ENCODE results near the gene SHH.

SHH gene

DNA sequence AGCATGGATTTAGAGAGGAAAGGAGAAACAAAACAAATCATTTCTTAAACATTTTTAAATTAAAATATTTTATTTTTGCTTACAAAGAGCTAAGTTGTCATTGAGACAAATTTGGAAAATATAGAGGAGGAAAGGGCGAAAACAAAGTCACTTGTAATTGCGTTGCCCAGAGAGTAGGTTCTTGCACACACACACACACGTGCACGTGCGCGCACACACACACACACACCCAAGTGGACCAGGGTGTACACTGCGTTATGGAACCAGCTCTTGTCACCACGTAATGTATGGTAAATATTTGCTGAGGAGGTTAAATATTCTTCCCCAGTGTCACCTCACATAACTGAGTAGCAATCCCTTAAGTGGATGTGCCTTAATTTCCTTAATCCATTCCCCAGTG is 21.6 kb downstream of the SHH start:
- DNase-seq, result no peak

- DNase-seq, result no peak
Measured at GRCh38 chr7:155789001-155789725, 23.1 kb downstream of the SHH start.

DNA sequence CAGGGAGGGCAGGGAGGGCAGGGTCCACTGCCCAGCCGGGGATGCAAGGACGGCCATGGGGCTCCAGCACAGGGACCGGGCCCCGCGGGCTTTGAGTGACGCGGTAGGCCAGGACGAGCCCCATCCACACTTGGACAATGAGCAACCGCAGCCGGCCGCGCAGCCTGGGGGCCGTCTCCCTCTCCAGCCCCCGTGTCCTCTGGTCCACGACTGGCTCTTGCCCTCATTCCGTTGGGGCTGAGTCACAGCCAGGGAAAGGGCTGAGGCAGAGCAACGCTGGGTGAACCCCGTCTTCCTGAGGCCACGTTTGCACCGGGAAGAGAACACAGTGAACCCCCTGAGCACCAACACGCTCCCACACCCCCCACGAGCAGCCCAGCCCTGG is 23.7 kb downstream of the SHH start:
- no peak for DNase-seq

DNA sequence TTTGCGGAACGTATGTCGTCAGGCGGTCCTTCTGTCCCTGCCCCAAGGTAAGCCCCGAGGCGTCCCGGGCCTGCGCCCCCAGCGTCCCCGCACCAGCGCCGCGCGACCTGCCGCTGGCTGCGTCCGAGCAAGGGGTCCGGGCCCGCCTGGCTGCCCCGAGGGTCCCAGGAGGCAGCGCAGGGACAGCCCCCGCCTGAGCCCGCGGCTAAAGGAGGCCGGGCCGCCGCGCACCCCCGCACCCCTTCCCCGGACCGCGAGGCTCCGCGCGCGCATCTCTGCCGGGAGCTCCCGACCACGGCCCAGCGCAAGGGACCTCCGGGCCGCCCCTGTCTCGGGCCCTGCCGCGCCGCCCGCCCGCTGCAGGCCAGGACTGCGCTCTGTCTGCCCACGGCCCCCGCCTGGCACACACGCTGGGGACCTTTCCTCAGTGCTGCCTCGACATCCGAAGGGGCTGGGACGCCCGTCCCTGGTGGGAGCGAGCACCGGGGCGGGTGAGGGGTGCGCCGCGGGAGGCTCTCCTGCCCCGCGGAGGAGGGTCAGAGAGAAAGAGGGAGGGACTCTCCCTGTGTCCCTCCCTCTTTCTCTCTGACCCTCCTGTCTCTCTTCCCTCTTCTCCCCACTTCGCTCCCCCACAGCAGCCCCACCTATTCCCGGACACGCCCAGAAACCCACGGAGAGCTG is 25.0 kb downstream of the SHH start:
- DNase-seq, result no peak

GRCh38 chr7:155786491-155786890 is 25.8 kb downstream of the SHH start:
- DNase-seq, result no peak

- no peak for DNase-seq
Measured at GRCh38 chr7:155785536-155785935, 26.7 kb downstream of the SHH start.

- no peak for DNase-seq
Measured at GRCh38 chr7:155782466-155782865, 29.8 kb downstream of the SHH start.

DNA sequence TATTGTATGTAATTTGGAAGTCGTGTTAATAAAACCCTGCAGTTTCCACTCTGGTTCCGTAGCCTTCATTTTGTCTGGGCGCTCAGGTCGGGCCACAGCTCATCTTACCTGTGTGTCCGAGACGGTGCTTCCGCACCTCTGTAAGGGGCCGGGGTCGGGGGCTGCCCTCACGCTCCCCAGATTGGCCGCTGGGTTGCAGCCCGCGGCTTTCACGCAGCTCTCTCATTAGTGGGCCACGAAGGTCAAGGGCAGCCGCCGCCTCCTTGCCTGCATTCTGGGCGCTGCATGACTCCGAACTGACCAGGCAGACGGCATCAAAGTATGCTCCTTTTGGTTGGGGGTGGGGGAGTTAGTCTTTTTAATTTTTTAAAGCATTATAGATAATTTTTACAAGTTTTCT is 30.8 kb downstream of the SHH start:
- no peak for DNase-seq

DNA sequence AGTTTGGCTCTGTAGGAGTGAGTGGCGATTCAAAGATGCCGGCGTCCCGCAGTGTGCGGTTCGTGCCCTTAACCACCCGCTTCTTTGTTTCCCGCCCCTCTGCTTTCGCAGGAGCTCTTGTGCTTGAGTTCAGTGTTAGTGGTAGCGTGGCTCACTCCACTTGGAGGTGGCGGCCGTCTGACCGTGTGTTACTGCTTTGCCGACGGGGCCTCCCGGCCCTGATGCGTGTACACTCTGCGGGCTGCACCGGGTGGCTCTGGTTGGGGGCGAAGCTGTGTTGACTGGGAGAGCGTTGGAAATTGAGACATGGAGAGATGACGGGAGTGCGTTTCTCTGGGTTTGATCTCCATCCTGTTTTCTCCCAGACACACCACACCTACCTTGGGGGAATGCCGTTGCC is 31.4 kb downstream of the SHH start:
- DNase-seq, result no peak

GRCh38 chr7:155778349-155778748 is 33.9 kb downstream of the SHH start:
- no peak for DNase-seq

DNA sequence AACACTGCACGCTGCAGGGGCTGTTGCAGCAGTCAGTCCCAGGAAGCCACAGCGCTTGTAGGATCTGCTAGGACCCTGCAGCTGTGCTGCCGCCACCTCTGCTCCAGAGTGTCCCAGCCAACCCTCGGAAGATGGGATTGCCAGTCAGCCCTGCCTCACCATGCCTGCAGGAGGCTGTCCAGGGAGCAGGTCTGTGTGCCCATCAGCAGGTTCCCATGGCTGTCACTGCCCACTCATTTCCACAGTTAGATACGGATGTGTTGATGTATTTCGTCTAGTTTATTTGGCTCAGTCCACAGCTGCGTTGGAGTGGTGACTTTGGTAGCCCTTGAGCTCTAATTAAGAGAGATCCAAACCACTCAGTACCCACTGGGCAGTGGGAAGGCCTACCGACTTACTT is 35.7 kb downstream of the SHH start:
- DNase-seq, result no peak

GRCh38 chr7:155775691-155776090 is 36.6 kb downstream of the SHH start:
- DNase-seq, result no peak

DNA sequence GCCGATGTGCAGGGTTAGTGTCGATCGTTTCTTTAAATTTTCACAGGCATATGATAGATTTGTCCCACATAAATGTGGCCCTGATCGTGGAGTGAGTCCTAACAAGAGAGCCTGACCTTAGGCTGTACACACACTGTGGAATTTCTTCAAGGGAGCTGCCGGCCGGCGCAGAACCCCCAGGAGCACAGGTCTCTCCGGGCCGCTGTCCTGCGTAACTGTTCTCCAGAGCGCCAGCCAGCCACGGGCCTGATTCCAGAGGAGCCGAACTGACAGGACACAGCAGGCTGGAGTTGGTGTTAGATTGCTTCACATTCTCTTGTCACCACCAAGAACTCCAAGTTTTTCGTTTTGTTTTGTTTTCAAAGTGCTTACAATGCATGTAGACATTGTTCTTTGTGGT is 37.3 kb downstream of the SHH start:
- DNase-seq, result no peak

- no peak for DNase-seq
Measured at GRCh38 chr7:155773531-155773930, 38.7 kb downstream of the SHH start.

DNA sequence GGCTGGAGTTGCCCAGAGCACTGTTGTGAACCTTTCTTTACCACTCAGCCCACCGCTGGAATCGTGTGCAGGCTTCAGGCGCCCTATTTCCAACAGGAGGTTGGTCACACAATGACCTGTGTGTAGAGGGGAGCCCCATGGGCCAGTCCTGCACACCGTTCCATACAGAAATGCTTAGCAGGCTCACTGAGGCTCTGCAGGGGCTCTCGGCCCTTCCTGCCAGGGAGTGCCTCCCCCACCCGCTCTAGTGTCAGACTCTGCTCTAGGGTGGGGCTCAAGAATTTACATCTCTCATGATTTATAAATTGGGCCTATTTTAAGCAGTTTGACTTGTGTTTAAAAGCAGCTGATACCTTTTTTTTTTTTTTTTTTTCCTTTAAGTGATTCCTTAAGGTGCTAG is 42.0 kb downstream of the SHH start:
- DNase-seq, result no peak

GRCh38 chr7:155769701-155770100 is 42.6 kb downstream of the SHH start:
- no peak for DNase-seq

DNA sequence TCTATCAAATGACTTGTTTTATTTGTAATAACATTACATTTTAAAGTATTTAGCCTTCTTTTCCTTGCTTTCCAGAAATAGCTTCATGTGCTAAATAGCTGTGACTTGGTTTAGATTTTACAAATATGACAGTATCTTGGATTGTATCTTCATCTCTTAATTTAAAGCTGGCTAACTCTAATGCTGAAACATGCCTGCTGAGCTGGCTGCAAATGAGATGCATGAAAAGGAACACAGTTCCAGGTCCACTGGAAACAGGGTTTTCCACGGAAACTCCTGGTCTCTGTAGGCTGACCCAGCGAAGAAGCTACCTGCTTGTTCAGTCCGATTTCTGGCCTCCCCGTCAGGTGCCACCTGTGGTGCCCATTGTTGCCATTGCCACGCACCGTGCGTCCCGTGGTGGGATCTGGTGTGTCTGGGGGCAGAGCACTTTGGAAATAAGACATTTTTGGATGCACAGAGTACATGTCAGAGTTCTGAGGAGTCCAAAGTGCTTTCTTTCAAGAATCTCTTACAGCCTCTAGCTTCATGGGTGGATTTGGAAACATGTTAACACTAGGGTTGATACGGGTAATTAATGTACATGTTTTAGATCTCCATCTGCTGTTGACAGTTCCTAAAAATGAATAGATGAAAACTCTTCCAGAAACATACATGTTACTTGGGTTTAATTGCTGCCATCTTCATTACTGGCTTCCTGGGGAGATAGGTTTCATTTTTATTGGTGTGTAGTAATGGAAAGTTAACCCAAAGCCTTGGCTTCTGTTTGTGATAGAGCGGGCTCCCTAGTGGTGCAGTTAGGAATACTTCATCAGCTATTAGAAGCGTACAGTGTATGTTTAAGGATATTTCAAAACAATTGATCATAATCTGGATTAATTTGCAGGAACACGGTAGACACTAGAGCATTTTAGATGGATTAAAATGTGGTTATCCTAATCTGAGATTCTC is 45.0 kb downstream of the SHH start:
- no peak for DNase-seq

- DNase-seq, result no peak
Measured at GRCh38 chr7:155766386-155766785, 45.9 kb downstream of the SHH start.

DNA sequence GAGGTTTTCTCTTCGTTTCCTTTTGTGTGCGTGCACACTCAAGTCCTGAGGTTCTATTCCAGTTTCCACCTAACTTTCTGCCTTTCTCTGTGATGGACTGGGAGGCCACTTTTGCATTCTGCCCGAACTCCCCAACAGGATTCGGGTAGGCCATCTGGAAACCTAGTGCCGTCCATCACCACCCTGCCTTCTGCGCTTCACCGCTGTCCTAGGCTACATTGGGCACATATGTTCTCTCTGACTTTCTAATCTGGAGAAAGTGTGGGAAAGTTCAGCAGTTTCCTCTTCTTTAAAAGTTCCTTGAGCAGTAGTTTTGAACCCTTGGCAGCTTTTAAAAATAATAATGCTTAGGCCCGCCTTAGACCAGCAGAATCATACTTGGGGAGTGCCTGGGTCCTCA is 46.8 kb downstream of the SHH start:
- no peak for DNase-seq

DNA sequence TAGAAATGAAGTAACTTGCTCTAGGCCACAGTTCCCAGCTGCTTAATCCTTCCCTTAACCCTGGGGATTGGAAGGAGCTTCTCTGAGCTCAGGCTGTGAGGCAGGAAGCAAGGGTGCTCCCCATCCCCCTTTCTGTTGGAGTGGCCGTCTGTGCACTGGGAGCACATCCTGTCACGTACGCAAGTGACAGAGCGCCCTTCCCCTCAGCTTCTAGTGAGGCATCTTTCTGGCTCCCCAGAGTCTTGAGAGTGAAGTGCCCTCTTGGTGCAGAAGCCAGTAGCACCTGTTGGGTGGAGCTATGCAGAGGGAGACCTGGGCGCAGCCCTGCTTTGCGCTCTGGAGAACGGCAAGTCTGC is 47.8 kb downstream of the SHH start:
- DNase-seq, result no peak

- DNase-seq, result no peak
Measured at GRCh38 chr7:155763691-155764437, 48.4 kb downstream of the SHH start.

DNA sequence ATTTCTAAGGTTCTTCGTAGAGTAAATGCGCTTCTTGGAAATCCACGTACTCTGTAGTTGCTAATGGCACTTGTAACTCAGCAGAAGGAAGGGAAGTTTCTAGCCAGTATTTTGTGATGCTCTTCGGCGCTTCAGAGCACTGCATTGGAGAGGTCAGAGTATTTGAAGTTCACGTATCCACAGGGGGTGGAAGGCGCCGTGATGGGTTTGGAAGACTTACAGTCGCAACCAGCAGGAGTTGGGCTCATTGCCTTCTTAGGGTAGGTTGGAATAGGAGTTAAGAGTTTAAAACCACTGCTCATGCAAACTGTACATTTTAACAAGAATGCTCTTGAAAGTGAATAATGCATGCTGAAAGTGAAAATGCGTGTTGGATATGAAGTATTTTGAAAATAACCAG is 49.1 kb downstream of the SHH start:
- DNase-seq, result no peak

- DNase-seq, result no peak
Measured at GRCh38 chr7:155762655-155763054, 49.6 kb downstream of the SHH start.

Data from GOT3 (cell line).